BLaER1 treated with 17β-estradiol and CSF1 and Interleukin-3, amounts not matched to agents 10 nM and 100 nM (cell line): ENCODE data around the gene SIRPA.
A peak's percentile ranks its signal among the peaks of the same experiment; 100 is the strongest.

Experiments
- H3K27ac ChIP-seq, 11 experiments: shearing (Covaris generic); formaldehyde crosslinking; 2 replicates each; pipeline ENCODE4 v1.8.1; 2022
- H3K27me3 ChIP-seq, 11 experiments: shearing (Covaris generic); formaldehyde crosslinking; 2 replicates each; pipeline ENCODE4 v1.8.1; 2022
- H3K36me3 ChIP-seq, 11 experiments: shearing (Covaris generic); formaldehyde crosslinking; 2 replicates each; pipeline ENCODE4 v1.8.1; 2022
- H3K4me1 ChIP-seq, 10 experiments: shearing (Covaris generic); formaldehyde crosslinking; 2 replicates each; pipeline ENCODE4 v1.8.1; 2022
- H3K4me2 ChIP-seq, 11 experiments: shearing (Covaris generic); formaldehyde crosslinking; 2 replicates each; pipeline ENCODE4 v1.8.1; 2022
- H3K4me3 ChIP-seq, 10 experiments: shearing (Covaris generic); formaldehyde crosslinking; 2 replicates each; pipeline ENCODE4 v1.8.1; 2022
- H3K9ac ChIP-seq, 11 experiments: shearing (Covaris generic); formaldehyde crosslinking; 2 replicates each; pipeline ENCODE4 v1.8.1; 2022
- H3K9me3 ChIP-seq, 11 experiments: shearing (Covaris generic); formaldehyde crosslinking; replicated peaks in 1 of 11; 2 replicates each; pipeline ENCODE4 v1.8.1; 2022
- H4K20me1 ChIP-seq, 11 experiments: shearing (Covaris generic); formaldehyde crosslinking; 2 replicates each; pipeline ENCODE4 v1.8.1; 2022
- Cebpa-rat ChIP-seq, 11 experiments: shearing (Covaris generic); IDR thresholded peaks; 2 replicates each; pipeline ENCODE4 v1.8.1; 2022

Gene SIRPA

GRCh38 chr20:1876975-1877608 is 18.1 kb upstream of the SIRPA start:
- Histone ChIP-seq H3K27ac (0 out of 22 replicates have a peak overlapping the region, but pooled peaks of 2 of the 11 experiments have one; percentile 1 to 16), H4K20me1 (peaks cover 0 to 12% (median 0%) of the 10 kb centered on the region in 11 experiments; a peak in 2 of 22 replicates), H3K4me1 (peaks cover 5 to 66% (median 43%) of the 10 kb centered on the region in 10 experiments; a peak in 18 of 20 replicates), H3K36me3 (no peaks in the 10 kb centered on the region), H3K9ac (no peak overlapping the region), H3K27me3 (peaks cover 0 to 17% (median 0%) of the 10 kb centered on the region in 11 experiments; a peak in 6 of 22 replicates), H3K9me3 (peaks cover 0 to 11% (median 0%) of the 10 kb centered on the region in 11 experiments; a peak in 7 of 22 replicates), H3K4me3 (no peak overlapping the region), H3K4me2 (peak overlapping the region in 9 of 11 experiments; percentile 9 to 53 (median 39); a peak in 11 of 22 replicates)
- TF ChIP-seq Cebpa-rat (IDR thresholded peaks at IDR 0.05): no peak

- Histone ChIP-seq H3K4me1 (peaks cover 6 to 64% (median 39%) of the 10 kb centered on the region in 10 experiments; a peak in 18 of 20 replicates), H3K9ac (0 out of 22 replicates have a peak overlapping the region, but pooled peaks of 1 of the 11 experiments have one; percentile 20), H4K20me1 (peaks cover 0 to 12% (median 0%) of the 10 kb centered on the region in 11 experiments; a peak in 2 of 22 replicates), H3K4me2 (peak overlapping the region in 9 of 11 experiments; percentile 9 to 53 (median 39); a peak in 12 of 22 replicates), H3K36me3 (no peaks in the 10 kb centered on the region), H3K27me3 (peaks cover 0 to 17% (median 0%) of the 10 kb centered on the region in 11 experiments; a peak in 6 of 22 replicates), H3K9me3 (peaks cover 0 to 8% (median 0%) of the 10 kb centered on the region in 11 experiments; a peak in 7 of 22 replicates), H3K27ac (0 out of 22 replicates have a peak overlapping the region, but pooled peaks of 2 of the 11 experiments have one; percentile 1 to 16), H3K4me3 (no peak overlapping the region)
- TF ChIP-seq Cebpa-rat (IDR thresholded peaks at IDR 0.05): no peak
Observed at GRCh38 chr20:1877609-1878200, 17.5 kb upstream of the SIRPA start.

- H3K4me1 ChIP-seq: peaks cover 20 to 67% (median 43%) of the 10 kb centered on the region in 10 experiments
- 0 out of 22 replicates have a peak, but pooled peaks cover 0 to 4% (median 0%) of the 10 kb centered on the region in 11 experiments for H3K9me3 ChIP-seq
- H3K4me3 ChIP-seq: no peak overlapping the region
- H3K4me2 ChIP-seq: no peak overlapping the region
- H3K9ac ChIP-seq: no peak overlapping the region
- no peaks in the 10 kb centered on the region for H3K36me3 ChIP-seq
- no peak for TF ChIP-seq Cebpa-rat (IDR thresholded peaks at IDR 0.05)
- no peak overlapping the region for H3K27ac ChIP-seq
- peaks cover 0 to 17% (median 0%) of the 10 kb centered on the region in 11 experiments; a peak in 6 of 22 replicates for H3K27me3 ChIP-seq
- H4K20me1 ChIP-seq: peaks cover 0 to 12% (median 0%) of the 10 kb centered on the region in 11 experiments; a peak in 2 of 22 replicates
Observed at GRCh38 chr20:1879369-1879768, 15.8 kb upstream of the SIRPA start.

- H3K9ac ChIP-seq: no peak overlapping the region
- H3K4me1 ChIP-seq: peaks cover 20 to 64% (median 39%) of the 10 kb centered on the region in 10 experiments
- 0 out of 22 replicates have a peak overlapping the region, but pooled peaks of 1 of the 11 experiments have one; percentile 13 for H3K4me2 ChIP-seq
- H3K27me3 ChIP-seq: peaks cover 0 to 17% (median 0%) of the 10 kb centered on the region in 11 experiments; a peak in 6 of 22 replicates
- TF ChIP-seq Cebpa-rat (IDR thresholded peaks at IDR 0.05): no peak
- no peak overlapping the region for H3K4me3 ChIP-seq
- peaks cover 0 to 12% (median 0%) of the 10 kb centered on the region in 11 experiments; a peak in 2 of 22 replicates for H4K20me1 ChIP-seq
- no peaks in the 10 kb centered on the region for H3K36me3 ChIP-seq
- 0 out of 22 replicates have a peak, but pooled peaks cover 0 to 4% (median 0%) of the 10 kb centered on the region in 11 experiments for H3K9me3 ChIP-seq
- H3K27ac ChIP-seq: no peak overlapping the region
Observed at GRCh38 chr20:1879934-1880333, 15.3 kb upstream of the SIRPA start.

GRCh38 chr20:1880529-1881239 is 14.5 kb upstream of the SIRPA start:
- peaks cover 0 to 20% (median 0%) of the 10 kb centered on the region in 11 experiments; a peak in 7 of 22 replicates for H3K27me3 ChIP-seq
- peak overlapping the region in 5 of 11 experiments; percentile 21 to 57 (median 40); a peak in 8 of 22 replicates for H3K4me2 ChIP-seq
- no peak overlapping the region for H3K4me3 ChIP-seq

GRCh38 chr20:1881240-1881835 is 13.9 kb upstream of the SIRPA start:
- Histone ChIP-seq H3K27ac (no peak overlapping the region), H3K36me3 (no peaks in the 10 kb centered on the region), H3K4me1 (peaks cover 20 to 61% (median 34%) of the 10 kb centered on the region in 10 experiments), H3K4me2 (peak overlapping the region in 7 of 11 experiments; percentile 7 to 57 (median 35); a peak in 11 of 22 replicates), H3K27me3 (peaks cover 0 to 22% (median 0%) of the 10 kb centered on the region in 11 experiments; a peak in 7 of 22 replicates), H3K9ac (no peak overlapping the region), H3K9me3 (0 out of 22 replicates have a peak, but pooled peaks cover 0 to 4% (median 0%) of the 10 kb centered on the region in 11 experiments), H3K4me3 (no peak overlapping the region), H4K20me1 (peaks cover 0 to 12% (median 0%) of the 10 kb centered on the region in 11 experiments; a peak in 2 of 22 replicates)
- TF ChIP-seq Cebpa-rat (IDR thresholded peaks at IDR 0.05): no peak

More at GRCh38 chr20:1880529-1881239, 14.5 kb upstream of the SIRPA start:
- Histone ChIP-seq H4K20me1 (peaks cover 0 to 12% (median 0%) of the 10 kb centered on the region in 11 experiments; a peak in 2 of 22 replicates), H3K9ac (no peak overlapping the region), H3K36me3 (no peaks in the 10 kb centered on the region), H3K27ac (no peak overlapping the region), H3K4me1 (peaks cover 20 to 57% (median 34%) of the 10 kb centered on the region in 10 experiments), H3K9me3 (0 out of 22 replicates have a peak, but pooled peaks cover 0 to 4% (median 0%) of the 10 kb centered on the region in 11 experiments)
- no peak for TF ChIP-seq Cebpa-rat (IDR thresholded peaks at IDR 0.05)

GRCh38 chr20:1882026-1882425 is 13.2 kb upstream of the SIRPA start:
- no peak overlapping the region for H3K4me3 ChIP-seq
- peaks cover 0 to 12% (median 0%) of the 10 kb centered on the region in 11 experiments; a peak in 2 of 22 replicates for H4K20me1 ChIP-seq
- 0 out of 22 replicates have a peak, but pooled peaks cover 0 to 4% (median 0%) of the 10 kb centered on the region in 11 experiments for H3K9me3 ChIP-seq
- peak overlapping the region in 6 of 11 experiments; percentile 6 to 57 (median 38); a peak in 7 of 22 replicates for H3K4me2 ChIP-seq
- H3K27me3 ChIP-seq: peaks cover 0 to 22% (median 0%) of the 10 kb centered on the region in 11 experiments; a peak in 7 of 22 replicates
- no peak for TF ChIP-seq Cebpa-rat (IDR thresholded peaks at IDR 0.05)
- H3K4me1 ChIP-seq: peaks cover 20 to 66% (median 39%) of the 10 kb centered on the region in 10 experiments
- no peaks in the 10 kb centered on the region for H3K36me3 ChIP-seq
- no peak overlapping the region for H3K9ac ChIP-seq
- no peak overlapping the region for H3K27ac ChIP-seq
